GM03348 (cell line): ENCODE data around the gene HDC.

Experiments used
- DNase-seq: peaks from one replicate; pipeline ENCODE4 v3.0.0; 2012; ENCODE audit warnings: low spot score

HDC gene, protein sequence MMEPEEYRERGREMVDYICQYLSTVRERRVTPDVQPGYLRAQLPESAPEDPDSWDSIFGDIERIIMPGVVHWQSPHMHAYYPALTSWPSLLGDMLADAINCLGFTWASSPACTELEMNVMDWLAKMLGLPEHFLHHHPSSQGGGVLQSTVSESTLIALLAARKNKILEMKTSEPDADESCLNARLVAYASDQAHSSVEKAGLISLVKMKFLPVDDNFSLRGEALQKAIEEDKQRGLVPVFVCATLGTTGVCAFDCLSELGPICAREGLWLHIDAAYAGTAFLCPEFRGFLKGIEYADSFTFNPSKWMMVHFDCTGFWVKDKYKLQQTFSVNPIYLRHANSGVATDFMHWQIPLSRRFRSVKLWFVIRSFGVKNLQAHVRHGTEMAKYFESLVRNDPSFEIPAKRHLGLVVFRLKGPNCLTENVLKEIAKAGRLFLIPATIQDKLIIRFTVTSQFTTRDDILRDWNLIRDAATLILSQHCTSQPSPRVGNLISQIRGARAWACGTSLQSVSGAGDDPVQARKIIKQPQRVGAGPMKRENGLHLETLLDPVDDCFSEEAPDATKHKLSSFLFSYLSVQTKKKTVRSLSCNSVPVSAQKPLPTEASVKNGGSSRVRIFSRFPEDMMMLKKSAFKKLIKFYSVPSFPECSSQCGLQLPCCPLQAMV

DNA sequence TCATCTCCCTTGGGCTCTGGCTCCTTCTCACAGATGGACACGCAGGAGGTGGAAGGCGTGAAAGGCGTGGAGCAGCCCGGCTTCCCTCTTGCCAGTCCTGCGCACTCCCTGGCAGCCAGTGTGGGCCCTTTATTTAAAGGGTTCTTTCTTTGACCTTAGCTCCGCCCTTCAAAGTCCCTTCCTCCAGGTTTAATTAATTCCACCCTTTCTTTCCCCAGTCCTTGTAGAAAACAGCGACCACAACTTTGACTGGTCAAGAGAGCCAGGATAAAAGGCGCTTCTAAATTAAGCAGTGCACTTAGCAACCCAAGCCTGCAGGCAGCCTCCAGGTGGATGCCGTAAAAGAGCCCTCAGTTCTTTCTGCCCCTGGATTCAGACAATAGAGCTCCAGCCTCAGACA is at the start of gene HDC:
TSS of gene HDC (minus strand) at position 107 of the 400 bp plus-strand sequence. CDS start at position 4, 103 bp downstream.
- no peak for DNase-seq

DNA sequence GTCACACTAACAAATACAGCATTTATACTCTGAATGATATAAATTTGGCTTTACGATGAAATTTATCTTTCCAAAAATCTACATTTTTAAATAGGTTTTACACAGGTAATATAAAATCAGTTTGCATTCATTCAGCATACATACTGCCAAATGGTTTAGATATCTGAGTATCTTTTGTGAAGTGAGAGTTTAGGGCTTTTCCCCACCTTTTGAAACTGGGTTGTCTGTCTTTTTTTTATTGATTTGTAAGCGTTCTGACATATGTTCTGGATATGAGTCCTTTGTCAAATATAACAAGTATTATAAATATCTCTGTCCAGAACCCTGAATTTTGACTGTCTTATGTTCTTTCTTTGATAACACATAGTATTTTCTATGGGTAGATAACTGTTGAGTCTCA is 47.1 kb upstream of the HDC start:
- DNase-seq: no peak

DNA sequence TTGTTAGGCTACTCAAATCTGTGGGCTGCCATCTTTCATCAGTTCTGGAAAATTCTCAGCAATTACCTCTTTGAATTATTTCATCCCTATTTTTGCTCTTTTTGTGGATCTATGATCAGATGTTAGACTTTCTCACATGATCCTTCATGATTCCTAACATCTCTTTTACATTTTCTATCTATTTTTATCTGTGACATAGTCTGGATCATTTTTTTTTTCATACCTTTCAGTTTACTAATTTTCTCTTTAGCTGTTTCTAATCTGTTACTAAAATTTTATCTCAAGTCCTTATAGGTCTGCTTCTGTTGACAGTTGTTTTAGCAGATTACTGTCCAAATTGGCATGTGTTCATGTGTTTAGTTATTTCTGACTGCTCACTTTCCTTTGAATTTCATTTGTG is 42.3 kb upstream of the HDC start:
- no peak for DNase-seq

GRCh38 chr15:50304836-50305235 is 39.3 kb upstream of the HDC start:
- peak; percentile 27 for DNase-seq

DNA sequence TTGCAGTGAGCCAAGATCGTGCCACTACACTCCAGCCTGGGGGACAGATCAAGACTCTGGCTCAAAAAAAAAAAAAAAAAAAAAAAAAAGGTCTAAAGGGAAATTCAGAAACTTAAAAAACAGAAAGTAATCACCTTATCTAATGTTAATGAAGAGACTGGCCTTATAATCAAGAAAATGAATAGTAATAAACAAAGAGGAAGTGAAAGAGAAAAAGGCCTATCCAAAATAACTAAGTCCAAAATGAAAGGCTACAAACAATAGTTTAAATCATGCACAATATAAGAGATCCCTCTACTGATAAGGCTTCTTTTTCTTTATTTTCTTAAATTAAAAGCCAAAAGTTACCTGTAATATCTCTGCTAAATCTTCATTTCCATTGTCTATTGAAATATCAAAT is 37.1 kb upstream of the HDC start:
- no peak for DNase-seq

- no peak for DNase-seq
Measured at GRCh38 chr15:50298340-50298739, 32.8 kb upstream of the HDC start.

GRCh38 chr15:50295966-50296365 is 30.4 kb upstream of the HDC start:
- no peak for DNase-seq

DNA sequence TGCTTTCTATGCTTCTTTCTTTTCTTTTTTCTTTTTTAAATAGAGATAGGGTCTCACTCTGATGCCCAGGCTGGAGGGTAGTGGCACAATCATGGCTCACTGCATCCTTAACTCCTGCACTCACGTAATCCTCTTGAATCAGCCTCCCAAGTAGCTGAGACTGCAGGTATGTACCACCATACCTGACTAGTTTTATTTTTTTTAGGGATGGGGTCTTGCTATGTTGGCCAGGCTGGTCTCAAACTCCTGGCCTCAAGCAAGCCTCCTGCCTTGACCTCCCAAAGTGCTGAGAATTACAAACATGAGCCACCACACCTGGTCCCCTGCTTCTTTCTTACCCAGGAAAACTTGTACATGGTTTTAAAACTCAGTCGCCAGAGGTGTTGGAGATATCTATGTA is 24.2 kb upstream of the HDC start:
- no peak for DNase-seq

DNA sequence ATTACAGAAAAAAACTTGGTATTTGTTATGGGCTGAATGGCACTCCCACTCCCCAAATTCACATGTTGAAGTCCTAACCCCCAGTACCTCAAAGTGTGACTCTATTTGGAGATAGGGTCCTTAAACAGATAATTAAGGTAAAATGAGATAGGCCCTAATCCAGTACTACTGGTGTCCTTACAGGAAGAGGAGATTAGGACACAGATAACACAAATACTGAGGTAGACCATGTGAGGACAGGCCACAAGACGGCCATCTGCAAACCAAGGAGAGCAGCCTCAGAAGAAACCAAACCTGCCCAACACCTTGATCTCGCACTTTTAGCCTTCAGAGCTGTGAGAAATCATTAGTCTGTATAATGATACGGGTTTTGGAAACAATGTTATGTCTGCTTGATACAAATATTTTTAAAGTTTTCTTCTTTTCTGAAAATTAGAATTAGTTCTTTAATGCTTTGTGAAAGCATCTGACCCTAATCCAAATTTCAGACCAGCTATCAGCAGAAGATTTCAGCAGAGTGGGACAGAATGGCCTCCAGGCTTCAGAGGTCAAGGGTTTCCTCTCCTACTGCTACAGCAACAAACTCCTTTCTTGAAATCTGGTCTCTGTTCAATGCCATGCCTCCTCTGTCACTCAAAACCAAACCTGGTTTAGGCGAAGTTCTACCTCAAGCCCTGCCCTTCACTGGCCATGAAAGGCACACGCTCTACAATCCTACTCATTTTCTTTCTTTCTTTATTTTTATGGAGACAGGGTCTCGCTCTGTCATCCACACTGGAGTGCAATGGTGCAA is 22.0 kb upstream of the HDC start:
- DNase-seq: no peak

DNA sequence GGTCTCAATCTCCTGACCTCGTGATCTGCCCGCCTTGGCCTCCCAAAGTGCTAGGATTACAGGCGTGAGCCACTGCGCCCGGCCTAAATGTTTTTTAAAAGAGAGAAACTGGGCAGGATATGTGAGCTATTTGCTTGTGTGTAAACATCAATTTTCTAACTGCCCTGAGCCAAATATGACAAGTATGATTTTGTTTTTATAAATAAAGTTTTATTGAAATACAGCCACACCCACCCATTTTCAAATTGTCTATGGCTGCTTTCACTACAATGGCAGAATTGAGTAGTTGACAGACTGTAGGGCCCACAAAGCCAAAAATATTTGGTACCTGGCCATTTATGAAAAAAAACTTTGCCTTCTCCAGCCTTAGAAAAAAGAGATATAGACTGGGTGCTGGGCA is 15.9 kb upstream of the HDC start:
- DNase-seq: no peak

- no peak for DNase-seq
Measured at GRCh38 chr15:50280271-50280670, 14.7 kb upstream of the HDC start.

- DNase-seq: no peak
Measured at GRCh38 chr15:50278496-50278895, 13.0 kb upstream of the HDC start.

DNA sequence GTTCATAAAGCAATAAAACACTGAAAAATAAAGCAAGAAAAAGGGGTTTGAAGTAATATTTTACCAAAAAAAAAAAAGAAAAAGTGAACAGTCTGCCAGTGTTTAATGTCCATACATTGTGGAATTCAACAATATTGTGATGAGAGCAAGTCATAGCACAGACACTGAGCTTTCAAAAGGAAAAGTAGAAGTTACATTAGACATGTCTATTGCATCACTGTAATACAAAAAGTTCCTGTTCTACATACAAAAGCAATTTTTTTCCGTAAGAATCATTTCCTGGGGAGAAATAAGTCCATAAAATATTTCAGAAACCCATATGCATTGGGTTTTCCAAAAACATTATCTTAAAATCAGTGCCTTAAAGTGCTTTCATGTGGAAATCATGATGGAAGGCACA is 11.8 kb upstream of the HDC start:
- no peak for DNase-seq

GRCh38 chr15:50275908-50276307 is 10.4 kb upstream of the HDC start:
- DNase-seq: no peak

GRCh38 chr15:50275091-50275490 is 9.6 kb upstream of the HDC start:
- no peak for DNase-seq

- DNase-seq: no peak
Measured at GRCh38 chr15:50267577-50267976, 2.1 kb upstream of the HDC start.

DNA sequence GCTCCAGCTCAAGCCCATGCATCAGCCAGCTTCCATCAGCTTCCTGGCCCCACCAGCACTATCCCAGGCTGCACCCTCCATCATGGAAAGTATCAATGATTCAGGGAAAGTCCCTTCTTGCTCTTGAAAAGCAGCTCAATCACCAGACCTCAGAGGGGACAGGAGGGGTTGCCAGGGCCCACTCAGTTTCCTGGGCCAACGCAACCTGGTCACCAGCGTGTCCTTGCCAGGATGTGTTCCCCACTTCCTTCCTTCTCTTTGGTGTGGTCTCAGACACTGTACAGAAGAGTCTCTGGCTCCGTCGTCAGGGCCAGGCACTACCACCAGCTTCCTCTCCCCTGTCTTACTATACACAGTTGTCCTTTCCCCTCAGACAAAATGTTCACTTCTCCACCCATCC is 3.0 kb downstream of the HDC start:
- no peak for DNase-seq

DNA sequence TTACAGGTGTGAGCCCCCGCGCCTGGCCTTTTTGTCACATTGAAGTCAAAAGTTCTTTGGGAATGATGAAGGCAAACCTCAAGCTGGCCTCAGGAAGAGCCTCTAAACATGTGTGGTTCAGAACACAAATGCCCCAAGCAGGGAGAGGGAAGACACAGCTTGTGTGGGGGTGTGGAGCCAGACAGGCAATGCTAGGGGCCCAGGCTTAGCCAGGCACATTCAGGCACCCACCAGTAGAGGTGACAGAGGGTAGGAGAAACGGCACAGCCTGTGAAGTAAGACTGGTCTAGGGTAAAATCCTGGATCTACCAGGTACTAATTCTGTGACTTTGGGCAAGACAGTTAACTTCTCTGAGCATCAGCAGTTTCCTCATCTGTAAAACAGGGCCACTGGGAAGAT is 3.5 kb downstream of the HDC start:
- no peak for DNase-seq

GRCh38 chr15:50260969-50261496 is 4.5 kb downstream of the HDC start:
- DNase-seq: no peak

- DNase-seq: no peak
Measured at GRCh38 chr15:50259276-50259675, 6.2 kb downstream of the HDC start.

DNA sequence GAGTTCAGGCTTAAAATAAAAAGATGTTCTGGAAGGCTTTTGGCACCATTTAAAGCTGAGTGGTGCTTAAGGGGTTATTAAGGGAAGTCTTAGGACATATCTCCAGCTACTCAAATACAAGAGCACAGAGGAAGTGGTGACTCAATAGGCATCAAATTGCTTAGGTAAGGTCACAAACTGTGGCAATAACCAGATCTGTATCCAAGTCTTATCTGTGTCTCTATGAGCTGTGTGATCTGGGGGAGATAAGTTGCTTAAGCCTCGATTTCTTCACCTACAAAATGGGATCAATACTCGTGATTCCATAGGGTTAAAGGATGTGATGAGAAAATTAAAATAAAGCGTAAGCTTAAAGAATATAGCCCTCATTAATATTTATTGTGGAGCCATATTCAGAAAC is 7.6 kb downstream of the HDC start:
- DNase-seq: peak; percentile 22

GRCh38 chr15:50257332-50257731 is 8.2 kb downstream of the HDC start:
- no peak for DNase-seq
